CD4-positive, alpha-beta T cell treated with Interleukin-17A for 4 hours (primary cell): ENCODE measurements around the gene LCNL1.
A peak's percentile ranks its signal among the peaks of the same experiment; 100 is the strongest.

Experiments
- DNase-seq: peaks from one replicate; pipeline ENCODE4 v3.0.0-alpha.2; 2020; ENCODE audit warnings: mixed read lengths

The LCNL1 gene

DNA sequence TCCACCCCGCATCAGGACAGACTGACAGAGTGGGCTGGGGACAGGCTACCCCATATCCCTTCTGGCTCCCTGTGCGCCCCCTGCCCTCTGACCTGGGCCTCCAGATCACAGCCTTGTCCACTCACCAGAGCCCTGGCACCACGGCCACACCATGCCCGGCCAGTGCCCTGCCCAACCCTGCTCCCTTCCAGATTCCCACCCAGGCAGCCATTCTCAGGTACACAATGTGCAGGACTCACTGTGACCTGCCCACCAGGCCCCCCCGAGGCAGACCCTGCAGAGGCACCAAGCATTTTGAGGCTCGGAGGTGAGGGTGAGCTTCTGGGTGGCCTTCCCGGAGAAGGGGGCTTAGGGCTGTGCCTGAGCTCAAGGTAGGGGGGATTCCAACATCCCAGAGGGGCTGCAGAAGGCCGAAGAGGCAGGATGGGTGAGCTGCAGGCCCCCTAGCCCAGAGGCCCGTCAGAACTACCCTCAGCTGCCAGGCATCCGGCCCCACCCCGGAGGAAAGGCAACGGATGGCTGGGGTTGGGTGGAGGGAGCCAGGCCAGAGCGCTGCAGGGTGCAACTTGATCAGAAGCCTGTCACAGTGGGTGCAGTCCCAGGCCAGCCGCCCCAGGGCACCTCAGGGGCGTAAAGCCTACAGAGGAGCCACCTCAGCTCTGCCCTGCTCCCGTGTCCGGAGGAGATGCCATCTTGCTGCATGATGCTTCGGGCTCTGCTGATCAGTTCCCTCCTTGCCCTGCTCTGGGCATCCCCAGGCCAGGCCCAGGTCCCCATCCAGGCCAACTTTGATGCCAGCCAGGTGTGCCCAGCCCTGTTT lies at the start of gene LCNL1:
Gene LCNL1, plus strand, starts transcription at position 762 of the 820 bp plus-strand sequence. CDS start 594 bp downstream, outside the sequence.
- no peak for DNase-seq

DNA sequence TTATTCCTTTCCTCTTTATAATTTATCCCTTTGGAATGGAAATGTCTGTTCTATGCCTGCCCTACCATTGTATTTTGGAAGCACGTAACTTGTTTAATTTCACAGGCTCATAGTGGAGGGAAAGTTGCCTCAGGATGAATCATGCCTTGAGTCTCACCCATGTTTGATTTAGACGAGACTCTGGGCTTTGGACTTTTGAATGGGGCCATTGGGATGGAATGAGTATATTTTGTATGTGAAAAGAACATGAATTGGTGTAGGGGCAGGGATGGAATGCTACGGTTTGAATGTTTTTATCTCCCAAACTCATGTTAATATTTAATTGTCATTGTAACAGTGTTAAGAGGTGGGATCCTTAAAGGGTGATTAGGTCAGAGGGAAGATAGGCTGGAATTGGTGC lies 48.5 kb upstream of the LCNL1 start:
- DNase-seq = no peak

DNA sequence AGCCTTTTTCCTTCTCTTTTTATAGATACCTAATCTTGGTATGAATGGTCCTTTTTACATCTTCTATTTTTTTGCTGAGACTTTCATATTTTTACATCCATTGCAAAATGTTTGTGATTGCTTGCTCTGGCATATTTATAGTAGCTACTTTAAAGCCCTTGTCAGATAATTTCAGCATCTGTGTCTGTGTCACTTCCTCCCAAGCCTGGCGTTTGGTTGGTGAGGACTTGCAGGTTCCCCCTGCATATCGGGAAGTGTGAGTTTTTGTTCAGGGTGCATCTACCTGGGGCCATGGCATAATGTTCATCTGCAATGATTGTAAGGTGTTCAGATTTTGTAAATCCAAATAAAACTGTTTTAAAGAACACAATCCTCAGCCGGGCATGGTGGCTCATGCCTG lies 47.1 kb upstream of the LCNL1 start:
- DNase-seq = no peak

DNA sequence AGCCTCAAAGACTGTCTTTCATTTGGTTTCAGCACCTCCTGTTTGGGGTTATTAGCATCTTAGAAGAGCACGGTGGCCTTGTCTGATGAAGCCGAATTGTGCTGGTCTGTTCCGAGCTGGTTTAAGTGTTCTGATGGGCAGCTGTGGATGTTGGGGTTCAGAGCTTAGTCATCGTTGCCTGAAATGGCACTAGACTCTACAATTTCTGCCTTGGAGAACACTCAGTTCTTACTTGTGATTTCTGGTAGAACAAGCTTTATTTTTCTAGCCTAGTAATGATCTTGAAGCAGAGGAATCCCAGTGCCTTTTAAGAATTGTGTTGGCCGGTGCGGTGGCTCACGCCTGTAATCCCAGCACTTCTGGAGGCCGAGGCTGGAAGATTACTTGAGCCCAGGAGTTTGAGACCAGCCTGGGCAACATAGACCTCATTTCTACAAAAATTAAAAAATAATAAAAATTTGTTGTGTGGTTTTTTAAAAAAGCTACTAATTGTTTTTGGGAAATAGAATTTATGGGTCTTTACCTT lies 46.1 kb upstream of the LCNL1 start:
- DNase-seq = no peak

DNA sequence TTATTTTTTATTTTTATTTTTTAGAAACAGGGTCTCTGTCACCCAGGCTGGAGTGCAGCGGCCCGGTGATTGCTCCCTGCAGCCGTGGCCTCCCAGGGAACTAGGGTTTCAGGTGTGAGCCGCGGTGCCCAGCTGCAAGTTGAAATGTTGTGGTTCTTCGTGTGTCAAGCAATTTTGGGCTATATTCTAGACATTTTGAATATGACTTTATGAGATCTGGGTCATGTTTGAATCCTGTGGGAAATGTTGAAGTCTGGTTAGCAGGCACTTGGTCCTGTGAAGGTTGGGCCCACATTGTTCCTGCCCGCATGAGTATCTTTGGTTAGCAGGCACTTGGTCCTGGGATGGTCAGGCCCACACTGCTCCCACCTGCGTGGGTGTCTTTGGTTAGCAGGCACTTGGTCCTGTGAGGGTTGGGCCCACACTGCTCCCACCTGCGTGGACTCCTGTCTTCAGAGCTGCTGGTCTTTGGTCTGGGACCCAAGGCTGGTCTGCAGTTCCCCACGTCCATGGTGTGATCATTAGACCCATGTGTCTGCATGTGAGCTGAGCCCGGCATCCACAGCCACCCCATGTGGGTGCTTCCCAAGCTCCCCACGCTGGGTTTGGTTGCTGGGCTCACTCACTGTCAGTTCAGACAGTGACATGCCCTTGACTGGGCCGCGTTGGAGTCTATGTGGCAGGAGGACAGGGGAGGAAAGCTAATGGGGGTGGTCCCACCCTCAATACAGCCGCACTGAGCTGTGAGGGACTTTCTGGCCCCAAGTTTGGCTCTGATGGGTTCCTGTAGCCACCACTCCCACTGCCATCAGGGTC lies 45.4 kb upstream of the LCNL1 start:
- no peak for DNase-seq

DNA sequence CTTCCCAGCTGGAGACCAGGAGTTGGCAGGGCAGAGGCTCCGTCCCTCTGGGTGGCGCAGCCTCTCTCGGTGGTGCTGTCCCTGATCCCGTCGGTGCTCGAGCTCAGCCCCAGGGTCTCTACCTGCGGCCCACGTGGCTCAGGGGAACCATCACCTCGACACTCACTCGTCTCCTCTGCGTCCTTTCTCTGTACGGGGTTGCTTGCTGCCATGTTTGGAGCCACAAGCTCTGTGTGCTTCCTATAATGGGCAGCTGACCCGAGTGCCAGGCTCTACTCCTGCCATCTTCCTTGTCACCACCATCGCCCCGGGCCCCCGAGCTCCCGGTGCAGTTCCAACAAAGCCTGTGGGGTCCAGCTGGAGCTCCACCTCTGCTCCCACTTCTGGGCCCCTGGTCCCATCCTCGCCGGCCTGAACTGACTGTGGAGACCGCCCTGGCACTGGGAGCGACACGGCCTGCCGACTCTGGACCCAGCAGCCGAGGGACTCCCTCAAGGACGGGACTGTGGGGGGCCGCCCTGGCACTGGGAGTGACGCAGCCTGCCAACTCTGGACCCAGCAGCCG lies 43.3 kb upstream of the LCNL1 start:
- no peak for DNase-seq

DNA sequence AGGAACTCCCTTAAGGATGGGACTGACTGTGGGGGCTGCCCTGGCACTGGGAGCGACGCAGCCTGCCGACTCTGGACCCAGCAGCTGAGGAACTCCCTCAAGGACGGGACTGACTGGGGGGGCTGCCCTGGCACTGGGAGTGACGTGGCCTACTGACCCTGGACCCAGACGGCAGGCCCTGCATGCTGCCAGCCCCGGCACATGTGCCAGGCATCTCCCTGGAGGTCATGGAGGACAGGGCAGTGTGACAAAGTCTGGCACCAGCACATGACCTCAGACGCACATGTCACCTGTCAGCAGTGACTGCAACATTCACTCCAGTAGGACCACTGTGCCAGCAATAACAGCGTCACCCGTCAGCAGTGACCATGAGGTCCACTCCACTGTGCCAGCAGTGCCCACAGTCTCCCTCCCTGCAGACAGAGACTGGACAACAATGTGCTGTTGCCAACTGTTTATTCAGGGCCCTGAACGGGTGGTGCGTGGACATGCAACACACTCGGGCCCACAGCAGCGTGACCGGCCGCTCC lies 42.7 kb upstream of the LCNL1 start:
- DNase-seq = no peak

DNA sequence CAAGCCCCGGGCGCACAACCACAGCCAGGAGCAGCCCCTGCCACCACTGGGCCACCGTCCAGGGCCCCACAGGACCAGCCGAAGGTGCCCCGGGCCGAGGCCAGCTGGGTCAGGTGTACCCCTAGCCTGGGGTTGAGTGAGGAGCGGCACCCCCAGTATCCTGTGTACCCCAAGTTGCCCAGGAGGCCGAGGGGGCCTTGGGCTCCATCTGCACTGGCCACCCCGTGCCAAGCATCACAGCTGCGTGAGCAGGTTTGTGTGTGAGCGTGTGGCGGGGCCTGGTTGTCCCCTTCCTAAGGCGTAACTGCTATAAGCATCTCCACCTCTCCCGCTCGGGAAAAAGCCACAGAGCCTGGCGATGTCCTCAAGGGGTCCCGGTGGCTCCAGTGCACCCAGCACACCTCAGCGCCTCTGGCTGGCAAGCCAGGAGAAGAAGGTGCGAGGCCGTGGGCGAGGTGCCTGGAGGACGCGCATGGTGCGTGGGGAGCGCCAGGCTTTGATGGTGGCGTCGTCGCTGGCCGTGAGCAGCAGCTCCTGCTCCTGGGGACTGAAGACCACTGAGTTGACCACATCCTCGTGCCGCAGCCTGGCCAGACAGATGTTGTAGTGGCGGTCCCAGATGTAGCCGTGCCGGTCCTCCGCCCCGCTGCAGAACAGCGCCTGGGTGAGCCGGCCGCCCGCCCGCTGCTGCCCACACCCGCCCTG lies 42.1 kb upstream of the LCNL1 start:
- DNase-seq = no peak

DNA sequence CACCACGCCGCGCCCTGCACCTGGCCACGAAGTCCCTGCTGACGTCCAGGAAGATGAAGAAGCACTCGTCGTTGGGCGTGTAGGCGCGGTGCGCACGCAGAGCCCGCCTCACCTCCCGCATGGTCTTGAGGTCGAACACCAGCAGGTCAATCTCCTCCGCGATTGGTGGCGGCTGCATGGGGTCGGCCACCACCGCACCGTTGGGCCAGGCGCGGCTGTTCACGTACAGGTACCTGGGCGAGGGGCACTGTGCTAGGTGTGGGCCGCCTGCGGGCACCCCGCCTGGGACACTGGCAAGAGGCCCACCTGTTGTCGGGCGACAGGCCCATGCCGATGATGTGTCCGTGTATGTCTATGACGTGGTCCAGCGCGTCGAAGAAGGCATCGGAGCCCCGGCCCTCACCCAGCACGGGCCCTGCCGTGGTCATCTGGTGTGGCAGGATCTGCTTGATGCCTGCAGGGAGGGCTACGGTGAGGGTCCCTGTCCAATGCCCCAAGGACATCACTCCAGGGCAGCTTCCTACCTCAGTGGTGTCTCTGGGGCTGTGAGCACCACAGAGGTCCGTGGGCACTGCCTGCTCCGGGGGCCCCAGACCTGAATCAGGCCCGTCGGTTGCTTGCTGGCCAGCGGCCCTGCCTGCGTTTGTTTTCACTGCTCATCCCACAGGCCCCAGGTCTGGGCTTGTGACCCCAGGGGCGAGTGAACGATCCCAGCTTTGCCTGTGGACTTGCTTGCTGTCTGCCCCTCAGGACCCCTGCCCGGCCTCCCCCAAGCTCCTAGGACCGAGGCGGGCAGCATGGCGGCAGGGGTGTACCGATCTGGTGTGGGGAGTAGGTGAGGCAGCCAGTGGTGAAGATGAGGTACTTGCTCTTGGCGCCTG lies 41.3 kb upstream of the LCNL1 start:
- no peak for DNase-seq

DNA sequence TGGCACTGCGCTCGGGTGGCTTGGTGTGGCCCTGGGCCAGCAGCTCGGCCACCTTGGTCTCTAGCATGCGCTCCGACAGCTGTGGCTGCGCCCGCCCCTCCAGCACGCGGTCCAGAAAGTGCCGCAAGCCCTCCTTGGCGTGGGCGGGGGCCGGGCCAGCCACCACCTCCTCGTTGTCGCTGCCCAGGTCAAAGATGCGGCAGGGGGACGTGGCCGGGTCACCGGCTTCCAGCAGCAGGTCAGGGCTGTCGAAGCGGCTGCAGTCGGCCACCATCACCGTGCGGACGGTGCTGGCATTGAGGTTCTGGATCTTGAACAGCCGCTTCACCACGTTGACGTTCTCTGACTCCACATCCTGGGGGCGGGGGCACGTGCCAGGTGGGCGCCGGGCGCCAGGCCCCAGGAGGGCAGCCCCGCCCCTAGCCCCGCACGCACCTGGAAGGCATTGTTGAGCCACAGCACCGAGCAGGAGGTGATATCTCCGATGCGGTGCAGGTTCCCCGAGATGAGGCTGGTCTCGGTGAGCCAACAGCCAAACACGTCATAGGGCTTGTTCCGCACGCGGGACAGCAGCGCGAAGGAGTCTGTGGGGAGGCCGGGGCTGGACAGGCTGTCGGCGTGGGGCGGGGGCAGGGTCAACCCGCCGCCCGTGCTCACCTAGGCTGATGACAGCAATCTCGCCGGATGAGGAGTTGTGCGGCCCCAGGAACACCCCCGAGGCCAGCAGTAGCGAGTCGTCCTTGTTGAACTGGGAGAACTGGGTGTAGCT lies 40.5 kb upstream of the LCNL1 start:
- no peak for DNase-seq

DNA sequence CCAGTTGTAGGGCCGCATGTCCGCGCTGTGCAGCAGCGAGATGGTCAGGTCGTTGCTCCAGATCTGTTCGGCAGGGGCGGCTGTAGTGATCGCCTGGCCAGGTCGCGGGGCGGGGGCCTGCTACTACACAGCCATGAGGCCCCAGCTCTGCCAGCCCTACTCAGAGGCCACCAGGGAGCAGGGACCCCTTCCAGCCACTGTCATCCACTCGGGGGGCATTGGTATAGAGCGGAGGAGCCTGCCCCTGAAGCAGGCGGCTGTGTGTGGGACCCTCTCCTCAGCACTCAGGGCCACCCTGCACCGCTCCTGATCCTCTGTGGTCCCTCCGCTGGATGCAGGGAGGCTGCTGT lies 39.9 kb upstream of the LCNL1 start:
- DNase-seq = no peak

DNA sequence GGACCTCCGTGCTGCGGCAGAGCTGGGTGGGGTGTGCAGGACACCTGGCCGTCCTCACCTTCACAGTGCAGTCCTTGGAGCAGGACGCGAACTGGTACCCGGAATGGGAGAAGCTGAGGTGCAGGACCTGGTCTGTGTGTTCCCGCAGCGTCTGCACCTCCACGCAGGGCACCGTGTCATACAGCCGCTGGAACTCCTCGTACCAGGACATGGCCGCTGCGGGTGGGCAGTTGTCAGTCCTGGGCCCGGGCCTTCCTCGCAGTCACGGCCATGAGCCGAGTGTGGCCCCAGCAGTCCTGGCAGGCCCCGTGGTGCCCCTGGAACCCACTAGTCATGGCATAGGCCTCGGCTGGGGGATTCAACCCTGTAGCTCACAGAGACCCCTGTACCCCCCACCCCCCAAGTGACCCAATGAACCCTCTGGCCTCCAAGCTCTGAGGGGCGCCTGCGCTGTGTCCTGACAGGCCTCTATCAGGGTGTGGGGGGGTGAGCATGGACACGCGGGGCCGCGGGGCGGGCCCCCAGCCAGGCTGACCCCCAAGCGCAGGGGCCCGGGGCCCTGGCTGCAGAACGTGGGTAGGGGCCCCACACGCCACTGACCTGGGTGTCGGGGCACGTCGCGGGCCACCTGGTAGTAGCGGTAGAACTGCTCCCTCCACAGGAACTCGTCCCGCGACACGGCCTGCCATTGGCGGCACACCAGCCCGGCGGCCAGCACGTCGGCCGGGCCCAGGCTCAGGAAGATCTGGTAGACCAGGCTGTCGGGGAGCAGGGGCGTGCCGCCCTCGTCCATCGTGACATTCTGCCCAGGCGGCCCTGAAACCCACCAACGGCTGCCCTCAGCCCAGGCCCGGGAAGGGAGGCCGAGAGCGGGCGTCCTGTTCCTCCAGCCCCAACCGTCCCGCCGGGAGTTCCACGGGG lies 39.2 kb upstream of the LCNL1 start:
- peak; percentile 38 for DNase-seq

DNA sequence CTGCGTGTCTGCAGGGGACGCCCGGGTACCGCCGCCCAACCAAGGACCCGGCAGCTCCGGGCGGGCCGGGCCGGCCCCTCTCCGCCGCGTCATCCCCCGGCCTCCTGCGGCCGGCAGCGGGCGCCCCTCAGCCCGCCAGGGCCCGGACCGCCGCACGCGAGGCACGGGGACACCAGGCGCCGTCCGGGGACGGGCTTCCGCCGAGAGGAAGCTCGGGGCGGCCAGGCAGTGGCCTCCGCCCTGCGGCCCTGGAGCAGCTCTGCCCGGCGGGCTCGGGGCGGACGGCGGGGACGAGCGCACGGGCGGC lies 38.6 kb upstream of the LCNL1 start:
- no peak for DNase-seq

DNA sequence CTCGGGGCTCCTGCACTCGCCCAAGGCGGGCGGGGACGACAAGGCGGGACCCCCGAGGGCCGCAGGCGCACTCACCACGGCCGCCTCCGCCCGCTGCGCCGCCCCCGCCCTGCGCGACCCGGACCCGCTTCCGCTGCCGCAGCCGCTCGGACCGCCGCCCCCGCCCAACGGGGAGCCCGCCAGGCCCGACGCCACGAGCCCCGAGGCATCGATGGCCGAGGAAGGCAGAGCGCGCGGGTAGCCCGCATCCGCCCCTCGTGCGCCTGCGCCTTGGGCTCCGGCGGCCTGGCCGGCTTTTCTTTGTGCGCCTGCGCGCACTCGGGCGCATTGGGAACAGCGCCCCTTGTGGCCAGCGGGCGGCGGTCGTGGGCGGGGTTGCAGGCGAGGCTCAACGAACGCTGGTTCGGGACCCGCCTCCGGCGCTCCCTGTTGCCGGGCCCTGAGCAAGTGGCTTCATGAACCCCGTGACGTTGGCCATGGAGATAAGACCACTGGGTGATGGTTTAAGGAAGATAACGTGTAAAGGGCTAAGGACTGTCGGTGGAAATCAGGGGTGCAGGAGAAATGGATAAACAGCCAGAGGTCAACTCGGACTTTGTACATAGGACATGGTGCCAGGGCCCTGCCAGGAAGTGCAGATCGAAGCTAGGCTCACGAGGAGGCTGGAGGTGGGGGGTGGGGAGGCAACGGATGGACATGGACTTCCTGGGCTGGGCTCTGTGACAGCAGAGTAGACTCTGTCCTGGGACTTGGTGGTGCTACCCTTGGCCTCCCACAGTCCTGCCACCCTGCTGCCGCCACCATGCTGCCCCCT lies 38.1 kb upstream of the LCNL1 start, which contains the start of the genes C8G and FBXW5:
Gene C8G, plus strand, starts transcription at position 725 of the 814 bp plus-strand sequence. Its CDS starts 78 bp downstream, at position 803.
Gene FBXW5, minus strand, starts transcription at position 220 of the 814 bp plus-strand sequence. CDS start 655 bp downstream, outside the sequence.
- peak; percentile 95 for DNase-seq

DNA sequence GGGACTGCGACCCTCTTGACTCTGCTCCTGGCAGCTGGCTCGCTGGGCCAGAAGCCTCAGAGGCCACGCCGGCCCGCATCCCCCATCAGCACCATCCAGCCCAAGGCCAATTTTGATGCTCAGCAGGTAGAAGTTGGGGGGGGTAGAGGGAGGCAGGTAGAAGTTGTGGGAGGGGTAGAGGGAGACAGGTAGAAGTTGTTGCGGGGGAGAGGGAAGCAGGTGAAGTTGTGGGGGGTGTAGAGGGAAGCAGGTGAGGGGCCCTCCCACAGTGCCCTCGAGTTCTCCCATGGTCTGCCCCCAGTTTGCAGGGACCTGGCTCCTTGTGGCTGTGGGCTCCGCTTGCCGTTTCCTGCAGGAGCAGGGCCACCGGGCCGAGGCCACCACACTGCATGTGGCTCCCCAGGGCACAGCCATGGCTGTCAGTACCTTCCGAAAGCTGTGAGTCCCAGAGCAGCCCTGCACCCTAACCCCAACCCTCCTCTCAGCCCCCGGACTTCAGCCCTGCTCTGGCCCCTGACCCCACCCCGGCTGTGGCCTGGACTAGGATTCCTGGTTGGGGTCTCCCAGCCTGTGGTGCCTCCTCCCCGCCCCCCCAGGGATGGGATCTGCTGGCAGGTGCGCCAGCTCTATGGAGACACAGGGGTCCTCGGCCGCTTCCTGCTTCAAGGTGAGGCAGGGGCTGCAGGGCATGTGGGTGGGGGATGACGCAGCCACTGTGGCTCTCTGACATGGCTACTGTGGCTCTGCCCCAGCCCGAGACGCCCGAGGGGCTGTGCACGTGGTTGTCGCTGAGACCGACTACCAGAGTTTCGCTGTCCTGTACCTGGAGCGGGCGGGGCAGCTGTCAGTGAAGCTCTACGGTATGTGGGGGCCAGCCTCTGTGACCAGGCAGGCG lies 37.2 kb upstream of the LCNL1 start:
- DNase-seq = no peak

DNA sequence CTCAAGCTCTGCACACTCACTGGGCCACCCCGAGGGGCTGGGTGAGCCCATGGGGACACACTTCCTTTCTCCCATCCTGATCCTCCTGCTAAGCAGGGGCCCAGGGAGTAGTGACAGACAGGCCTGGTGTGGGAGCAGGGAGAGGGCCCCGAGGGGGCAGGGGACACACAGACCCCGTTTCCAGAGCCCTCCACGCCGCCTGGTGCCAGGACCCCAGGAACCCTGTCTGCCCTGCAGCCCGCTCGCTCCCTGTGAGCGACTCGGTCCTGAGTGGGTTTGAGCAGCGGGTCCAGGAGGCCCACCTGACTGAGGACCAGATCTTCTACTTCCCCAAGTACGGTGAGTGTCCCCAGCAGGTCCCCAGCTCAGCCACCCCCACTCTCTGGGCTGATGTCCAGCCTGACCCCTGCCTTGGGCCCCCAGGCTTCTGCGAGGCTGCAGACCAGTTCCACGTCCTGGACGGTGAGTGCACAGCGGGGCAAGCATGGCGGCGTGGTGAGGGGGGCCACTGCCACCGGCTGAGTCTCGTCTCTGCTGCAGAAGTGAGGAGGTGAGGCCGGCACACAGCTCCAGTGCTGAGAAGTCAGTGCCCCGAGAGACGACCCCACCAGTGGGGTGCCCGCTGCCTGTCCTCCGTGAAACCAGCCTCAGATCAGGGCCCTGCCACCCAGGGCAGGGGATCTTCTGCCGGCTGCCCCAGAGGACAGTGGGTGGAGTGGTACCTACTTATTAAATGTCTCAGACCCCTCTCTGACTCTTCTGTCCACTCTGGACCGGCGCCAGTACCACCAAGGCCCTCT lies 36.4 kb upstream of the LCNL1 start:
- no peak for DNase-seq
